ENCODE measurements around the gene ATP2A3. TPM values are rescaled to one million over a fixed set of nuclear protein-coding genes. Genes with fewer than 3 reads are reported as not detected.

The ATP2A3 gene
- total RNA-seq, 1 donor = 2.3 TPM

DNA sequence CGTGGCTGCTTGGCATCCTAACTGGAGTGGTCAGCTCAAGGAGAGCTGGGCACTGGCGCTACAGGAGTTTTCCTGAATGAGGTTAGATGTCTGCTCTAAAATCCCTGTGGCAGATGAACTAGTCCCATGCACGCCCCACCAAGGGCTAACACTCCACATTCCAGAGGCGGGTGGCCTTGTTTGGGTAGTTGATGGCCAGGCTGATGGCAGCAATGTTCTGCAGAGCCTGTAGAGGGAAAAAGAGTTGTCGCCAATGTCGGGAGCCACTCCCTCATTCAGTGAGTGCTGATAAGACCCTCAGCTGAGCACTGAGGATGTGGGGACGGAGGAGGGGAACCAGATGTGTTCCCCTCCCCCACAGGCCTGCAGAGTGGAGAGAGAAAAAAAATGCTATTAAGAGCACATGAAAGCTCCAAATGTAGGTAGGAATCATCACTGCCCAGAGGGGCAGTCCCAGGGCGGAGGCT lies 42.5 kb upstream of the ATP2A3 start:
- TF ChIP-seq, protein P1, sequence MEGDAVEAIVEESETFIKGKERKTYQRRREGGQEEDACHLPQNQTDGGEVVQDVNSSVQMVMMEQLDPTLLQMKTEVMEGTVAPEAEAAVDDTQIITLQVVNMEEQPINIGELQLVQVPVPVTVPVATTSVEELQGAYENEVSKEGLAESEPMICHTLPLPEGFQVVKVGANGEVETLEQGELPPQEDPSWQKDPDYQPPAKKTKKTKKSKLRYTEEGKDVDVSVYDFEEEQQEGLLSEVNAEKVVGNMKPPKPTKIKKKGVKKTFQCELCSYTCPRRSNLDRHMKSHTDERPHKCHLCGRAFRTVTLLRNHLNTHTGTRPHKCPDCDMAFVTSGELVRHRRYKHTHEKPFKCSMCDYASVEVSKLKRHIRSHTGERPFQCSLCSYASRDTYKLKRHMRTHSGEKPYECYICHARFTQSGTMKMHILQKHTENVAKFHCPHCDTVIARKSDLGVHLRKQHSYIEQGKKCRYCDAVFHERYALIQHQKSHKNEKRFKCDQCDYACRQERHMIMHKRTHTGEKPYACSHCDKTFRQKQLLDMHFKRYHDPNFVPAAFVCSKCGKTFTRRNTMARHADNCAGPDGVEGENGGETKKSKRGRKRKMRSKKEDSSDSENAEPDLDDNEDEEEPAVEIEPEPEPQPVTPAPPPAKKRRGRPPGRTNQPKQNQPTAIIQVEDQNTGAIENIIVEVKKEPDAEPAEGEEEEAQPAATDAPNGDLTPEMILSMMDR (IDR thresholded peaks at IDR 0.05; ENCODE audit: insufficient read depth, low read length) = no peak
- no peak for DNase-seq (ENCODE audit: low read depth)
- H3K4me3 ChIP-seq (ENCODE audit: low read depth, low read length) = no peak overlapping the region

- no peak for DNase-seq (ENCODE audit: low read depth)
- H3K4me3 ChIP-seq (ENCODE audit: low read depth, low read length) = no peak overlapping the region
- TF ChIP-seq, protein P1 (IDR thresholded peaks at IDR 0.05; ENCODE audit: insufficient read depth, low read length) = no peak
Observed at GRCh38 chr17:4006165-4006589, 41.9 kb upstream of the ATP2A3 start.

- TF ChIP-seq, protein P1 (IDR thresholded peaks at IDR 0.05; ENCODE audit: insufficient read depth, low read length) = no peak
- no peak for DNase-seq (ENCODE audit: low read depth)
- H3K4me3 ChIP-seq (ENCODE audit: low read depth, low read length) = no peak overlapping the region
Observed at GRCh38 chr17:4005296-4006164, 41.3 kb upstream of the ATP2A3 start.

DNA sequence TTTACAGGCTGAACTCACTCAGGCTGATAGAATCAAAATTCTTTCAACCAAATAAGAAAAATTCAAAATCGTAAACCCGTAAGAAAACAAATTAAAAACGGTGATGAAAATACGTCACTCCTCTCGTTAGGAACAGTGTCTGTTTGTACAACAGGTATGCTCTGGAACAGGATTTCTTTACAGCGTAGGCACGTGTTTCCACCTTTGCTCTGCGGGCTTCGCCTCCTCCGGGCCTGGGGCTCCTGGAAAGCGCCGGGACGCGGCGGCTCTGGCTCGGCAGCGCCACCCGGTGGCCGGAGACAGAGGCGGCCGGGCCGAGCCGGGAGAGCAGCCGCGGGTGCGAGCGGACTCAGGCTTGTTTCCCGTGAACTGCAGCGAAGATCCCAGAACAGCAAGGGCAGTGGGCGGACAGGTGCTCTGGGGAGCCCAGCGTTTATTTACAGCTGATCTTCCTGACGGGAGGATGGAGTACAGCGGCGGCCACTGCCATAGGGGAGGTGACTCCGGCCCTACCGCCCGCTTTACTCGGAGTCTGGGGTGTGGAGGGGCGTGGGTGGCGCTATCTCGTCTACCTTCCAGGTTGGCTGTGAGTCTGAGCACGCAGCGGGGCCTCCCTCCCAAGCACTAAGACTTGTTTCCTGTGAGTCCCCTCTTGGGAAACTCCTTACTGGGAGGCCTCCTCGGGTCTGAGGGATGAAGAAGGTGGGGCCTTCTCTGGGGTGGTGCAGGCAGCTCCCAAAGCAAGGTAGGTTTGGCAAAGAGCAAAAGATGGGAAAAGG lies 40.5 kb upstream of the ATP2A3 start:
- peak; percentile 21 for DNase-seq (ENCODE audit: low read depth)
- no peak overlapping the region for H3K4me3 ChIP-seq (ENCODE audit: low read depth, low read length)
- TF ChIP-seq, protein P1 (IDR thresholded peaks at IDR 0.05; ENCODE audit: insufficient read depth, low read length) = peak; percentile 55

GRCh38 chr17:4003501-4004421 lies 39.5 kb upstream of the ATP2A3 start:
- TF ChIP-seq, protein P1 (IDR thresholded peaks at IDR 0.05; ENCODE audit: insufficient read depth, low read length) = no peak
- H3K4me3 ChIP-seq (ENCODE audit: low read depth, low read length) = no peak overlapping the region
- DNase-seq (ENCODE audit: low read depth) = no peak

DNA sequence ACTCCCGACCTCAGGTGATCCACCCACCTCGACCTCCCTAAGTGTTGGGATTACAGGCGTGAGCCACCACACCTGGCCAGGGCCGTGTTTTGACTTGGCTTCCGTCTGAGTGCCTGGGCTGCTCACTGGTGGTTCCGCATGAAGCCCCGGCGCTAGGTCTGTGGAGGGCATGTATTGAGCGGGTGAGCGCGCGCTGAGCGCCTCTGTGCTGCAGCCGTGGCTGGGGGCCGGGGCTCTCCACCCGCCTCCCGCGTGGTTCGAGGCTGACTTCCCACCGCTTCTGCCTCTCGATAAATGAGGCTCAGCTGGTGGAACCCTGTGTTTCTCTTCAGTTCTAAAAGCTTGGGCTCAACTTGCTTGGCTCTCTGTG lies 38.9 kb upstream of the ATP2A3 start:
- no peak overlapping the region for H3K4me3 ChIP-seq (ENCODE audit: low read depth, low read length)
- DNase-seq (ENCODE audit: low read depth) = no peak
- TF ChIP-seq, protein P1 (IDR thresholded peaks at IDR 0.05; ENCODE audit: insufficient read depth, low read length) = no peak

All from fibroblast of the aortic adventitia (primary cell).